GM19328 (cell line): ENCODE data around the gene PIGU.
"Not testable (repeated sequence)": the region's sequence is repeated elsewhere in the genome, so short reads cannot be mapped to it uniquely, and the experiment has no call there.

Experiments used
- ATAC-seq: cut with Tn5 transposase; IDR thresholded peaks from one replicate; pipeline ENCODE4 v1.9.1; 2021; ENCODE audit warnings: mild to moderate bottlenecking, moderate library complexity; ENCODE audit not compliant: unreplicated experiment

PIGU gene, protein sequence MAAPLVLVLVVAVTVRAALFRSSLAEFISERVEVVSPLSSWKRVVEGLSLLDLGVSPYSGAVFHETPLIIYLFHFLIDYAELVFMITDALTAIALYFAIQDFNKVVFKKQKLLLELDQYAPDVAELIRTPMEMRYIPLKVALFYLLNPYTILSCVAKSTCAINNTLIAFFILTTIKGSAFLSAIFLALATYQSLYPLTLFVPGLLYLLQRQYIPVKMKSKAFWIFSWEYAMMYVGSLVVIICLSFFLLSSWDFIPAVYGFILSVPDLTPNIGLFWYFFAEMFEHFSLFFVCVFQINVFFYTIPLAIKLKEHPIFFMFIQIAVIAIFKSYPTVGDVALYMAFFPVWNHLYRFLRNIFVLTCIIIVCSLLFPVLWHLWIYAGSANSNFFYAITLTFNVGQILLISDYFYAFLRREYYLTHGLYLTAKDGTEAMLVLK

DNA sequence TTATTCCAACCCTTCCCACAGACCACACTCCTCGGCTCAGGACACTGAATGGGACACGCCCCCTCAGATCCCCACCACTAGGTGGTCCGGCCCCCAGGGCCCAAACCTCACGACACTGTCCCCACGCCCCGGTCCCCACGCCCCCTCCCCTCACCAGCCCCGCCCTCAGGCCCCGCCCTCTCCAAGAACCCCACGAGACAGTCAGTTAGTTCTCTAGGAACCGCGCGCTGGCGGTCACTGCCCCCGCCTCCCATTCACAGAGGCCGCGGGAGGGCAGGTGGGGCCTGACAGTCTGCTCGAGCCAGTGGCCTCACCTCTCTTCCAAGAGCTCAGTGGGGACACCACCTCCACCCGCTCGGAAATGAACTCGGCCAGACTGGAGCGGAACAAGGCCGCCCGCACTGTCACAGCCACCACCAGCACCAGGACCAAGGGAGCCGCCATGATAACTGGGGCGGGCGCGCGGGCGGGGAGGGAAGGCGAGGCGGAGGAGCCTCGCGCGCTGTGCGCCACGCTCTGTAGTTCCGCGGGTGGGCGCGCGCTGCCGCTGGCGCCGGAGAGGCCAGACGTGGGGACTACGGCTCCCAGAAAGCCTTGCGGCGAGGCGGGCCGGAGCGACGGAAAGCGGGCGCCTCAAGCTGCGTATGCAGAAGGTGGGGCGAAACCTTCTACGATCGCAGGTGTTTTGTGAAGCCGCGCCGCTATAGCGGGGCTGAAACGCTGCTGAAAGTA lies at the start of gene PIGU:
PIGU (minus strand) TSS at position 451 of the 732 bp plus-strand sequence; CDS start at position 444, 7 bp downstream.
- peak; percentile 96 for ATAC-seq

DNA sequence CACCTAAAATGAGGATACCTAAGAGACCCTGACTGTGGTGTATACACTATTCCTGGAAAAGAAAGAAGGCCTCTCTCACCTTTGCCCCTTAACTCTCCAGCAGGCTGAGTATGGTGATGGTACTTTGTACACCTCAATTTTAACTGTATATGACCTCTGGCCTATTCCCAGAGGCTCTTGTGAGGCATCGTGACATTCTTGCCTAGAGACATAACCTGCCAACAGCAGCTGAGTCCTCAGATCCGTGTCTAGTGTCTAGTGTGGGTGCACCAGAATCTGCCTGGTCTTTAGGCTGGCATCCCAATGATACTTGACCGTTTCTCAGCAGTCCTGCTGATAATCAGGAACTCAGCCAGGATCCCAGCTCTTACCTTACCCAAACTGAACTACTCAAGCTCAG lies 47.3 kb upstream of the PIGU start:
- no peak for ATAC-seq

DNA sequence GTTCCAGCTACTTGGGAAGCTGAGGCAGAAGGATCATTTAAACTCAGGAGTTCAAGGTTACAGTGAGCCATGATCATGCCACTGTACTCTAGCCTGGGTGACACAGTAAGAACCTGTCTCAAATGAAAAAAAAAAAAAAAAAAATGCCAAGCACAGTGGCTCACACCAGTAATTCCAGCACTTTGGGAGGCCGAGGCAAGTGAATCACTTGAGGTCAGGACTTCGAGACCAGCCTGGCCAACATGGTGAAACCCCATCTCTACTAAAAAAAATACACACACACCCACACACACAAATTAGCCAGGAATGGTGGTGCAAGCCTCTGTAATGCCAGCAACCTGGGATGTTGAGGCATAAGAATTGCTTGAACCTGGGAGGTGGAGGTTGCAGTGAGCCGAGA lies 45.7 kb upstream of the PIGU start:
- not testable (repeated sequence) for ATAC-seq

DNA sequence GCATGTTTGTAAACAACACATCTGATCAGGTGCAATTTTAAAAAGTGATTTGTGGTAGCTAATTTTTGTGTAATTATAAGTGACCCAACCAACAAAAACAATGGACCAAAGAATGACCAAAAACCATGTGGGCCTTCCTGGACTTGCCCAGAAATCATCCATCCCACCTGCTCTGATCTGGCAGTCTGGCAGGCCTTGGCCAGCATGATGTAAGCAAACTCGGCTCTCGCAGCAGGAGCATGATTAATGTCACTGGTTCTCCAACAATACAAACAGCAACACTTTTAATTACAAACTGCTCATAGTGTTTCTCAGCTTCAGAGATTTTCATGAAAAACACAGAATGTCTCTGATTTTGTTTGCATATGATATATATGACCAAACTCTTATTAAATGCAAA lies 43.4 kb upstream of the PIGU start:
- no peak for ATAC-seq

DNA sequence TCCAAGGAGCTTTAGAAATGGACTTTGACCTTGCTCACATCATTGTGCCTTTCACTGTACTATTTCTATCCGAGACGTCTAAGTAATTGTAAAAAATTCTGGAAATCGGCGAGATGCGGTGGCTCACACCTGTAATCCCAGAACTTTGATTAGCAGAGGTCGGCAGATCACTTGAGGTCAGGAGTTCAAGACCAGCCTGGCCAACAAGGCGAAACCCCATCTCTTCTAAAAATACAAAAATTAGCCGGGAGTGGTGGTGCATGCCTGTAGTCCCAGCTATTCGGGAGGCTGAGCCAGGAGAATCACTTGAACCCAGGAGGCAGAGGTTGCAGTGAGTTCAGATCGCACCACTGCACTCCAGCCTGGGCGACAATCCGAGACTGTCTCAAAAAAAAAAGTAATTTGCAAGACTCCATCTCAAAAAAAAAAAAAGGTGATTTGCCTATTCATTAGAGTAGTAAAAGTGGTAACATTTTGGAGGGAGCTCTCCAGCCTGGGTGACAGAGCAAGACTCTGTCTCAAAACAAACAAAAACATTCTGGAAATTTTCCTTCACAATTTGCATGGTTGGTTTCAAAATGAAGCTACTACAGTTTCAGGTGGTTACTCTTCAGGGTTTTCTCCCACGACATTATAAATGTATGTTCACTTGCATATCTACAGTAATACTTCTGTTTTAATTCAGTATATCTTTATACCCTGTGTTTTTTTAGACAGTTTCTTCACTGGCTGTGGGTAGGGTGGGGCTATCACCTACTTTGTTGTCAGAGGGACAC lies 42.5 kb upstream of the PIGU start:
- peak; percentile 85 for ATAC-seq

DNA sequence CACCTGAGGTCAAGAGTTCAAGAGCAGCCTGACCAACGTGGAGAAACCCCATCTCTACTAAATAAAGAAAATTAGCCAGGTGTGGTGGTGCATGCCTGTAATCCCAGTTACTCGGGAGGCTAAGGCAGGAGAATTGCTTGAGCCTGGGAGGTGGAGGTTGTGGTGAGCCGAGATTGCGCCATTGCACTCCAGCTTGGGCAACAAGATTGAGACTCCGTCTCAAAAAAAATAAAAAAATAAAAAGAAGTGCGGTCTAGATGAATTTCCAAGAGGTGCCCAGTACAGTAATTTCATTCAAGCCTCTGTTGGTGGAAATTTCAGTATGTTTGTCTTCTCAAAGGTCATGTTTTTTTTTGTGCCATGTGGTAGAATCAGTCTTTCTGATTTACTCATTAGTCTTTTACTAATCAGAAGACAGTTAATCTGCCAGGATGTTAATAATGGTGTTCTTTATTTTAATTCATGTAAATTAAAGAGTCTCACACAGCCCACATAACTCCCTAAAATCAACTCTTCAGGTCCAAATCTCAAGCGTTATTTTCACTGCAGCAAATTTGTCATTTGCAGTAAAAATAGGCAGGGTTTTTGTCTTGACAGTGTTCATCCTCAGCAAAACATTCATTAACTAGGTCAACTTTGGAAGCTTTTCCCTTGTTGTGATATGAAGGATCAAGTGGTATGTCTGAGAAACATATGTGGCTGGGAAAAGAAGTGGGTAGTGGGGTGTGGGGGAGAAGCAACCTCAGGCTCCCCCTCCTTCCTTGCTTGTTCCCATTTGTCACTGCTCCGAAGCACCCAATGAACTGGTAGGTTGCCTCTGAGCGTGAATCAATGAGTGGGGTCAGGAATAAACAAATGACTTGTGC lies 40.6 kb upstream of the PIGU start:
- ATAC-seq = no peak

DNA sequence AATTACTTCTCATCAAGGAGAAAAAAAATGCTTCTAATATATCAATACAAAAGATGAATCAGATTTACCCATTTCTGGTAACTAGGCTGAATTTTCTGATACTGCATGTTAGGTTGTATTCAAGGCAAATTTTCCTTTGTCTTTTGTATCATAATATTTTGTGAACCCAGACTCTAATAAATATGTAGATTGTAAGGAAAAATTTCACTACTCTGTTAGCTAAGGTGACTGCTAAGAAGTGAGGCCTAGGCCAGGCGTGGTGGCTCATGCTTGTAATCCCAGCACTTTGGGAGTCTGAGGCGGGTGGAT lies 40.0 kb upstream of the PIGU start:
- ATAC-seq = no peak

DNA sequence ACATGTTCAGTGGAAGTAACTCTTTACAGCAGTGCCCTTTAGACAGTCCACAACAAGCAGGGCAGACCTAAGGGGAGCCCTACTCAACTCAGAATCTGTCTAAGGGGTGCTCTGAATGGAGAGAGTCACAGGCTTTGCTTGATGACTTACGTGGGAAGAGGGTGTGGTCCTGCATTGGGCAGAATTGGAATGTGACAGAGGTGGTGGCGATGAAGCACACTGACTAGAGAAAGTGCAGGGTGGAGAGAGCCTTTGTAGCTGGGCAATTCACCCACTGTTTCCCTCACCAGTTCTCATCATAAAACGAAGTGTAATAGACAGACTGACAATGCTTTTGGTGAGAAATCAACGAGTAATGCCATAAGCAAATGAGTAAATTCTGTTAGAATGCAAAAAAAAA lies 38.5 kb upstream of the PIGU start:
- ATAC-seq = no peak

DNA sequence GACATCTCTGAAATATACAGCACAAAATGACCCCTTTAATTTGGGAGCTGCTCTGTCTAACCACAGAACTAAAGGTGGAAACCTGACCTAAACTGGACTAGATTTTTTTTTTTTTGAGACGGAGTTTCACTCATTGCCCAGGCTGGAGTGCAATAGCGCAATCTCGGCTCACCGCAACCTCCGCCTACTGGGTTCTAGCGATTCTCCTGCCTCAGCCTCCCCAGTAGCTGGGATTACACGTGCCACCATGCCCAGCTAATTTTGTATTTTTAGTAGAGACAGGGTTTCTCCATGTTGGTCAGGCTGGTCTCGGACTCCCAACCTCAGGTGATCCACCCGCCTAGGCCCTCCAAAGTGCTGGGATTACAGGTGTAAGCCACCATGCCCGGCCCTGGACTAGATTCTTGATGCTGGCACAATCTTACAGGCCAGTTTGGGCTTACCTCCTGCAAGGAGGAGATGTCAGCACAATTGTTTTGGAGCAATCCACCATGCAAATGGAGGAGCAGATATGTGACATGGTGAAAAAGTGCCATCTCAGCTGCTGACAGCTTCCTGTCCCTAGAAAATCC lies 37.1 kb upstream of the PIGU start:
- not testable (repeated sequence) for ATAC-seq

DNA sequence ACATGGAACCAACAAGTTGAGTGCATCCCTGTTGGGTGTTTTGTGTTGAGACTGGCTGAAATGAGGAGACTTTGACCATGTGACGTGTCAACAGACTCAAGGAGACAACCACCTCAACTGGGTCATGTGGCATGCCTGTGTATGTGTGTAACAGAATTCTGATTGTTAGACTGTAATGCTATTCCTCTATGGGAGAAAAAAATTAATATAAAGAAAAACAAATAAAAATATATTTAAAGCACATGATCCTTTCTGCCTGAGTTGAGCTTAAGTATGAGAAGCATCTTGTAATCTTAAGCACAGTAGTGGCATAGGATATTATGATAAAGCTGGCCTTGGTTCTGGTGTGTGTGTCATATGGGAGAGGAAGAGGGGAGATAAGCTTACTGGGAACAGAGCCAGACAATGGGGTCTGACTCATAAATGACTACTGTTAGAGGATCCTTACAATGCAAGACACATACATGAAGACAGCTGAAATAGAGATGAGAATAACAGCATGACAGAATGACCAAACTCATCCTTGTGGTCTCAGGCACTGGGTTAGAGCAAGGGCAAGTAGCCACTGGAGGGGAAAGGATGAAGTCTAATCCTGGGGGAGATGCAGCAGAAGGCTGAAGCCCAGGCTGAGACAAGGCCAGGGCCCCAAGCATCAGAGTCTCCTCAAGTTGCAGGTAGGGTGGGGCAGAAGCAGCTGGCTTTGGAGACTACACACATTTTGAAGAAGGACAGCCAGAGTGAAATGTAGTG lies 36.5 kb upstream of the PIGU start:
- ATAC-seq = no peak

DNA sequence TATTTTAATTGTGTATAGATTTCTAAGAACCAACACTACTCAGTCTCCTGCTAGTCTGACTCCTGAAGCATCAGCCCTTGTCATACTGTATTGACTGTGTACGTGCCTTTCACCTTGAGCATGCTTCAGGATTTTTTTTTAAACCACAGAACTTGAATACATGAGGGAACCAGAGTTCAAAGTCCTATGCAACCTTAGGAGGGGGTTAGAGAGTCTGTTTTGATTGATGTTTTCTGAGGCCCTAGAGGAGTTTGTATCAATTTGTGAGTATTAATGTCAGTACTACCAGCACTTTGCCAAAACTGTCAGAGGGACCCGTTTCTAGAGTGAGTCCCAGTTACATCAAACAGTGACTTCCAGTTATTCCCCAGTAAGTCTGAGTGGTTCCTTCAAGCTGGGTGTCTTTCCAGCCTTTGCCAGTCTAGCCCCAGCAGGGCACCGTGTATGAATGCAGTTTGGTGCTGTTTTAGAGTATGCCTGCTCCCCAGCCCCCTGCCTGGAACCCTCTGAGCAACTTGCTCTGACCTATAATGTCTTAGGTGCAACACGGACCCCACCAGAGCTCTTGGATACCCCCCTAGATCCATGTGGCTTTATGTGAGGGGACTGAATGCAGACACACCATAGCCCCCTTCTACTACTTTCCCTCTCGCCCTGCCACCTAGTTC lies 35.8 kb upstream of the PIGU start:
- no peak for ATAC-seq

DNA sequence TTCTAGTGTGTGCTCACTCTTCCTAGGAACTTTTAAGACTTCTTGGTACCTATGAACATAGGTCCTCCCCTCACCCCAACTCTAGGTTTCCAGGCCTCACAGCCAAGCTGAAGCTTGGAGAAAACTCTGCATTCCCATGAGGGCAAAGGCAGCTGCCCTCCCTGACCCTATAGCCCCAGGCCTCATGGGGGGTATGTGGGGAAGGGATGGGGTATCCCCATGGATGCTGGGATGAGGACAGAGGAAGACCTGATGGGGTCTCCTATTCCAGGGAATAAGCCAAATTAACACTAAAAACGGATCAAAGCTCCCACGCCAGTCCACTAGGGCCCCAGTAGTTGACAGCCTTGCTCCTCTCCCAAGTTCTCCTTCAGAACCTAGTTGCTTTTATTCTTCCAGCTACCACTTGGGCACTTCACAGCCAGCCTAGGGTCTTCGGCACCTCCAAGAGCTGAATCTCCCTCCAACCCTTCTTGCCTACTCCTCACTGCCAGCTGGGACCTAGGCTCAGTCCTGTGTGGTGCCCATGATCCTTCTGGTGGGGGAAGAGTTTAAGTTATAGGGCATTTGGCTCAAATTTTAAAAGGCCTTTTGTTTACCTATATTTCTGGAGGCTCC lies 35.0 kb upstream of the PIGU start:
- ATAC-seq = no peak

DNA sequence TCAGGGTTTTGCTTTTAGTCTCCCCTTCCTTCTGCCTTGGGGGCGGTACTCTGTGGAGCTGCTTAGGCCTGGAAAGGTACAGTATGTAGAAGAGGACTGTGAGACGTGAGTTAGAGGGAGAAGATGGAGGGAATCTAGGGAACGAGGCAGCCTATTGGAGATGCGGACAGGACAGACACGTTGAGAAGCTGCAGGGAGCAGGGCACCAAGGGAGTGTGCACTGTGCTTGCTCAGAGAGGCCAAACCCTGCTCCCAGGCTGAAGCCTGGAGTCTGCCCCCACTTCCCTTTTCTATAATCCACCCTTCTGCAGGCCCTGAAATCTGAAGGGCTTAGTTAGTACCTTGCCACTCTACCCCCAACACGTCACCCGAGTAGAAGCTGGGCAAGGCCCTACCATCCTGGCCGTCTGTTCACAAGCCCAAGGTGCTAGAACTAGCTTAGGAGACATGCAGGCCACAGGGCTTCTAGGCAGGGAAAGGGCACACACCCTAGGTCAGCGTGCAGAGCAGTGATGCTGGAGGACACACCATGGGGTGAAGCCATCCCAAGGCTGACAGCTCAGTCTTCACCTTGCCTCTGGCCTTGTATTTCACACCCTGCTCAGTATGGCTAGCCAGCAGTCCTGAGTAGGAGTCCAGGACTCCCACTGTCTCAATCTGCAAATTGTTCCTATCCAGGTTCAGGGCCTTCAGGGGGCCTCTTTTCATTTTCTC lies 34.1 kb upstream of the PIGU start:
- ATAC-seq = no peak

DNA sequence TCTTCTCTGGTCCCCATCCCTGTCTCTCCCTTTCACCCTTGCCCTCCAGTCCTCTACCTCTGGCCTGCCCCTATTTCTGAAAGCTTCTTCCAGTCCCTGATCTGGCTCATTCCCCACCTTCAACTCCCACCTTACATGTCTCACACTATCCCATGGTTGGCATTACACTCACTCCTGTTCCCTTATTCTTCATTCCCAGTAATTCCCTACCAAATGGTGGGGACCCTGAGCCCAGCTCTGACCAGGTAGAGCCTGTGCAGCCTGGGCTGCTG lies 33.6 kb upstream of the PIGU start:
- no peak for ATAC-seq

DNA sequence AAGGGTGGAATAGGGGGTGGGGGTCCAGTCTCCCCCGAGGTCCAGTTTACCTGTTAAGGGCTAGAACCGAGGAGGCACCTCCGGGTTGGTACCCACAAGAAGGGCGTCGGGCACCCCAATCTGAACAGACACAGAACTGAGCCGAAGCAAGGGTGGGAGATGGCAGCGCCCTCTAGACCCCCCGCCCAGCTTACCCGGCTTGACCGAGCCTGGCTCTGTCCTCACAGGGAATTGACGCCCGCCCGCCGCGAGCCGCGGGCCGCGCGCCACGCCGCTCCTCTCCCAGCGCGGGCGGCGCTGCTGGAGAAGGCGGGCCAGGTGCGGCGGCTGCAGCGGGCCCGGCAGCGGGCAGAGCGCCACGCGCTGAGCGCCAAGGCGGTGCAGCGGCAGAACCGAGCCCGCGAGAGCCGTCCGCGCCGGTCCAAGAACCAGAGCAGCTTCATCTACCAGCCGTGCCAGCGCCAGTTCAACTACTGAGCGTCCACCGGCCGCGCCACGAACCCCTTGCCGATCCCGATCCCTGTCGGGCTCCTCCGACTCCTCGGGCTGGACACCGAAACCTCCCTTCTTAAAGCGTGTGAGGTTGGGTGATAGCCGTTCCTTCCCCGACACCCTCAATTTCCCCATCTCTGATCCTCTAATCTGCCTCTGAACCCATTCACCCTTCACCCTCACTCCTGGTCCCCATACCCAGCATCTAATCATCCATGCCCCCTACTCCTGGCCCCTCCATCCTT lies 33.1 kb upstream of the PIGU start:
- peak; percentile 33 for ATAC-seq

DNA sequence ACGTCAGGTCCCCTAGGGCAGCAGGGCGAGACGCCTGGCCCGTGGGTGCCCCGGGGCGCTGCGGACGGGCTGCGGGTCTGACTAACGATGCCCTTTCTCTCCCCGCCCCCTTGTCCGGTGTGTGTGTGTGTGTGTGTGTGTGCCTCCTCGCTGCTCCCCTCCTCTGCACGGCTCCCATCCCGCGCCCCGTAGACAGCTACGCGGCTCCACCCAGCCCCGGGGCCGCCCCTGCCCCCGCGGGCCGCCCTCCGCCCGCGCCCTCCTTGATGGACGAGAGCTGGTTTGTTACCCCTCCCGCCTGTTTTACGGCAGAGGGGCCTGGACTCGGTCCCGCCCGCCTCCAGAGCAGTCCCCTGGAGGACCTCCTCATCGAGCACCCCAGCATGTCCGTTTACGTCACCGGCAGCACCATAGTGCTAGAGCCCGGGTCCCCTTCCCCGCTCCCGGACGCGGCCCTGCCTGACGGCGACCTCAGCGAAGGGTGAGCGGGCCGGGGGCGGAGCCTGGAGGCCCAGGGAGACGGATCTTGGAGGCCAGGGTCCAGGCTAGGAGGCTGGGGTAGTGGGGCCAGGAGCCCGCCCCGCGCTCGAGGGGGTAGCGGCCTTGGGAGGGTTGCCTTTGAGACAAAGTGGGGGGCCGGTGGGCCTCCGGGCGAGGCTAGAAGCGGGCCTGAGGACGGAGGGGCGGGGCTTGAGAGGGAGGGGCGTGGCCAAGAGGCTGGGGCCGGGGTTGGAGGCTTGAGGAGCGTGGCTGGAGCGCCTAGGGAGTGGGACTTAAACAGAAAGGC lies 32.3 kb upstream of the PIGU start:
- ATAC-seq = peak; percentile 47

DNA sequence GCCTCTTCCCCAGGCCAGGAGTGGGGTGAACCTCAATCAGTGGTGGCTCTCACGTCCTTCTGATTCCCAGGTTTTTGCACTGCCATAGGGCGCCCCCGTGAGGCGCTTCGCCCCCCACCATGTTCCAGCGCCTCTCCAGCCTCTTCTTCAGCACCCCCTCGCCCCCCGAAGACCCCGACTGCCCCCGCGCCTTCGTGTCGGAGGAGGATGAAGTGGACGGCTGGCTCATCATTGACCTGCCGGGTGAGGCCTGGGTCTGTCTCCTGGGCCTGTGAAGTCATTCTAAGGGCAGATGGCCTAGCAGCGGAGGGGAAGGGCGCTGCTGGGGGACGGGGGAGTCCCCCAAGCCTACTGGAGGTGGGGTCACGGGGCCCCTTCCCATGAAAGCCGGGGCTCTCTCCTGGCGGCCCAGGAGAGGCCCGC lies 31.7 kb upstream of the PIGU start:
- ATAC-seq = no peak
